Nephron progenitor cell (in vitro differentiated cells): ENCODE measurements around the gene GABRR2.

ENCODE experiments used
- DNase-seq: peaks from one replicate; pipeline ENCODE4 v3.0.0; 2021
- H3K27ac Mint-ChIP-seq: 2 replicates; pipeline ENCODE4 v1.8.0; 2021; ENCODE audit warnings: mild to moderate bottlenecking, moderate library complexity, mixed read lengths
- H3K27me3 Mint-ChIP-seq: 2 replicates; pipeline ENCODE4 v1.8.0; 2021; ENCODE audit warnings: mild to moderate bottlenecking, low read depth, mixed read lengths; ENCODE audit not compliant: poor library complexity
- H3K36me3 Mint-ChIP-seq: 2 replicates; pipeline ENCODE4 v1.8.0; 2021; ENCODE audit warnings: low read depth, mixed read lengths
- H3K4me1 Mint-ChIP-seq: 2 replicates; pipeline ENCODE4 v1.8.0; 2021; ENCODE audit warnings: mixed read lengths
- H3K4me3 Mint-ChIP-seq: 2 replicates; pipeline ENCODE4 v1.8.0; 2021; ENCODE audit warnings: mild to moderate bottlenecking, moderate library complexity, mixed read lengths
- H3K9me3 Mint-ChIP-seq: 2 replicates; pipeline ENCODE4 v1.8.0; 2021; ENCODE audit warnings: mild to moderate bottlenecking, moderate library complexity, mixed read lengths
- CTCF ChIP-seq: fragments of 200-600 bp; sonication (generic); IDR thresholded peaks from 2 replicates; pipeline ENCODE4 v1.5.0; 2021; ENCODE audit warnings: antibody characterized with exemption

GABRR2 gene

GRCh38 chr6:89272596-89272995 lies 42.5 kb downstream of the GABRR2 start:
- no peaks in the 10 kb centered on the region for H3K9me3 Mint-ChIP-seq
- H3K27ac Mint-ChIP-seq = no peak overlapping the region
- H3K4me3 Mint-ChIP-seq = no peak overlapping the region
- TF ChIP-seq CTCF = no peak
- peaks cover 5% of the 10 kb centered on the region for H3K4me1 Mint-ChIP-seq
- no peak for DNase-seq
- H3K36me3 Mint-ChIP-seq = no peaks in the 10 kb centered on the region
- peaks cover 16% of the 10 kb centered on the region for H3K27me3 Mint-ChIP-seq

- peaks cover 14% of the 10 kb centered on the region for H3K27me3 Mint-ChIP-seq
- no peaks in the 10 kb centered on the region for H3K9me3 Mint-ChIP-seq
- no peak for DNase-seq
- no peak overlapping the region for H3K27ac Mint-ChIP-seq
- no peaks in the 10 kb centered on the region for H3K36me3 Mint-ChIP-seq
- no peak for TF ChIP-seq CTCF
- peaks cover 5% of the 10 kb centered on the region for H3K4me1 Mint-ChIP-seq
- no peak overlapping the region for H3K4me3 Mint-ChIP-seq
These were observed 44.0 kb downstream of the GABRR2 start for GRCh38 chr6:89270951-89271721.

GRCh38 chr6:89269981-89270380 lies 45.1 kb downstream of the GABRR2 start:
- peaks cover 5% of the 10 kb centered on the region for H3K4me1 Mint-ChIP-seq
- H3K36me3 Mint-ChIP-seq = no peaks in the 10 kb centered on the region
- no peak overlapping the region for H3K27ac Mint-ChIP-seq
- peaks cover 14% of the 10 kb centered on the region for H3K27me3 Mint-ChIP-seq
- no peak overlapping the region for H3K4me3 Mint-ChIP-seq
- DNase-seq = no peak
- TF ChIP-seq CTCF = no peak
- H3K9me3 Mint-ChIP-seq = no peaks in the 10 kb centered on the region

- Mint-ChIP-seq H3K27me3 (peaks cover 14% of the 10 kb centered on the region), H3K36me3 (no peaks in the 10 kb centered on the region), H3K27ac (no peak overlapping the region), H3K4me3 (no peak overlapping the region), H3K4me1 (peaks cover 2% of the 10 kb centered on the region), H3K9me3 (no peaks in the 10 kb centered on the region)
- TF ChIP-seq CTCF = no peak
- no peak for DNase-seq
These were observed 45.8 kb downstream of the GABRR2 start for GRCh38 chr6:89269252-89269651.

GRCh38 chr6:89268776-89269175 lies 46.3 kb downstream of the GABRR2 start:
- no peaks in the 10 kb centered on the region for H3K36me3 Mint-ChIP-seq
- no peak for DNase-seq
- H3K9me3 Mint-ChIP-seq = no peaks in the 10 kb centered on the region
- TF ChIP-seq CTCF = no peak
- no peaks in the 10 kb centered on the region for H3K4me1 Mint-ChIP-seq
- no peak overlapping the region for H3K27ac Mint-ChIP-seq
- peaks cover 11% of the 10 kb centered on the region for H3K27me3 Mint-ChIP-seq
- H3K4me3 Mint-ChIP-seq = no peak overlapping the region

GRCh38 chr6:89267918-89268317 lies 47.2 kb downstream of the GABRR2 start:
- no peak for DNase-seq
- Mint-ChIP-seq H3K27ac (no peak overlapping the region), H3K36me3 (no peaks in the 10 kb centered on the region), H3K4me3 (no peak overlapping the region), H3K27me3 (peaks cover 9% of the 10 kb centered on the region), H3K9me3 (no peaks in the 10 kb centered on the region), H3K4me1 (no peaks in the 10 kb centered on the region)
- TF ChIP-seq CTCF = no peak
